Fibroblast of skin of back (primary cell): ENCODE data around the gene LEPROT. TPM values are rescaled to one million over a fixed set of nuclear protein-coding genes. Genes with fewer than 3 reads are reported as not detected.
"Not testable (repeated sequence)": the region's sequence is repeated elsewhere in the genome, so short reads cannot be mapped to it uniquely, and the experiment has no call there.

Experiments
- DNase-seq: peaks from one replicate; pipeline ENCODE4 v3.0.0-alpha.2; 2013
- polyA plus RNA-seq, 2 experiments: library from polyadenylated mRNA; unstranded; fragments of 120-200 nt; gene quantifications; one replicate each; pipeline ENCODE4 v1.2.1, GENCODE V29; 2013; ENCODE audit not compliant: insufficient read length in 2 of 2

Gene LEPROT
- 73.8 TPM for polyA plus RNA-seq (2013, experiment 1 of 2; ENCODE audit: insufficient read length)
- 101 TPM for polyA plus RNA-seq (2013, experiment 2 of 2; ENCODE audit: insufficient read length)

GRCh38 chr1:65420590-65421350 is at the start of gene LEPROT, which contains the start of gene LEPR:
Gene LEPROT (plus strand): TSS chr1:65420668. CDS start chr1:65420725, 57 bp downstream.
Gene LEPR (plus strand): TSS chr1:65420668. CDS start chr1:65565566, 144,898 bp downstream.
- DNase-seq = no peak

GRCh38 chr1:65371544-65371943 is 48.9 kb upstream of the LEPROT start:
- DNase-seq = no peak

- DNase-seq = peak; percentile 33
These were observed 47.9 kb upstream of the LEPROT start for GRCh38 chr1:65372557-65372956.

- no peak for DNase-seq
These were observed 42.8 kb upstream of the LEPROT start for GRCh38 chr1:65377496-65378246.

GRCh38 chr1:65378247-65378946 is 42.1 kb upstream of the LEPROT start:
- no peak for DNase-seq

- not testable (repeated sequence) for DNase-seq
These were observed 36.0 kb upstream of the LEPROT start for GRCh38 chr1:65384426-65384825.

- no peak for DNase-seq
These were observed 34.0 kb upstream of the LEPROT start for GRCh38 chr1:65386439-65386838.

GRCh38 chr1:65387821-65388220 is 32.6 kb upstream of the LEPROT start:
- peak; percentile 11 for DNase-seq

GRCh38 chr1:65388908-65389695 is 31.4 kb upstream of the LEPROT start:
- DNase-seq = peak; percentile 16

GRCh38 chr1:65392497-65392896 is 28.0 kb upstream of the LEPROT start:
- DNase-seq = no peak

GRCh38 chr1:65393347-65393746 is 27.1 kb upstream of the LEPROT start:
- DNase-seq = peak; percentile 60

- DNase-seq = no peak
These were observed 26.5 kb upstream of the LEPROT start for GRCh38 chr1:65393928-65394327.

- DNase-seq = peak; percentile 55
These were observed 24.4 kb upstream of the LEPROT start for GRCh38 chr1:65395887-65396612.

GRCh38 chr1:65398083-65398482 is 22.4 kb upstream of the LEPROT start:
- DNase-seq = no peak

- no peak for DNase-seq
These were observed 21.5 kb upstream of the LEPROT start for GRCh38 chr1:65399003-65399402.

GRCh38 chr1:65401612-65402011 is 18.9 kb upstream of the LEPROT start:
- DNase-seq = no peak

GRCh38 chr1:65404941-65405340 is 15.5 kb upstream of the LEPROT start:
- no peak for DNase-seq

GRCh38 chr1:65407877-65408276 is 12.6 kb upstream of the LEPROT start:
- DNase-seq = no peak

GRCh38 chr1:65409314-65409713 is 11.2 kb upstream of the LEPROT start:
- DNase-seq = no peak

GRCh38 chr1:65409816-65410326 is 10.6 kb upstream of the LEPROT start:
- DNase-seq = no peak
